Kidney (tissue), 14 donors: Measurements from ENCODE around the gene MAMLD1. TPM values are rescaled to one million over a fixed set of nuclear protein-coding genes. Genes with fewer than 3 reads are reported as not detected.

Experiments
- DNase-seq, 5 donors: peaks; one replicate each; pipeline ENCODE4 v3.0.0-alpha.2; 2013 to 2020
- FAIRE-seq: peaks from 2 replicates; lab custom pipeline; 2012; peaks lifted over from hg19 to GRCh38; lab: Jason Lieb, UNC
- H3K27ac ChIP-seq, 2 donors: one replicate each; pipeline ENCODE4 v1.7.0; 2013; ENCODE audit warnings: low read depth in 2 of 2, low read length in 2 of 2, inconsistent platforms in 1 of 2
- H3K27me3 ChIP-seq: one replicate; pipeline ENCODE4 v1.7.1; 2013; ENCODE audit warnings: low read length, inconsistent platforms; ENCODE audit not compliant: control insufficient read depth, insufficient read depth
- H3K36me3 ChIP-seq, 3 donors: one replicate each; pipeline versions ENCODE4 v1.7.0 to v1.7.1; 2013; ENCODE audit warnings: low read length in 3 of 3, control low read depth in 1 of 3, inconsistent platforms in 1 of 3; ENCODE audit not compliant: insufficient read depth in 3 of 3, control insufficient read depth in 2 of 3
- H3K4me1 ChIP-seq, 3 donors: one replicate each; pipeline versions ENCODE4 v1.7.0 to v1.7.1; 2013; ENCODE audit warnings: low read length in 3 of 3, inconsistent platforms in 1 of 3, low read depth in 1 of 3; ENCODE audit not compliant: control insufficient read depth in 2 of 3, insufficient read depth in 2 of 3
- H3K4me3 ChIP-seq, 3 donors: one replicate each; pipeline versions ENCODE4 v1.7.0 to v1.8.1; 2013; ENCODE audit warnings: low read length in 3 of 3, control low read depth in 1 of 3, inconsistent platforms in 1 of 3
- H3K9ac ChIP-seq, 3 donors: one replicate each; pipeline versions ENCODE4 v1.7.0 to v1.7.1; 2013; ENCODE audit warnings: low read length in 3 of 3, control low read depth in 1 of 3, inconsistent platforms in 1 of 3
- H3K9me3 ChIP-seq, 3 donors: one replicate each; pipeline versions ENCODE4 v1.7.0 to v1.7.1; 2013; ENCODE audit warnings: low read length in 3 of 3, control low read depth in 1 of 3, inconsistent platforms in 1 of 3; ENCODE audit not compliant: control insufficient read depth in 2 of 3, insufficient read depth in 1 of 3
- intact Hi-C: fragments of 100-400 bp; cut with DNase I; formaldehyde crosslinking; loops from one replicate; pipeline ENCODE4 v1.11.1; 2022
- polyA plus RNA-seq: library from polyadenylated mRNA; stranded (reverse); fragments of 350-450 nt; fragmentation: Illumina TruSeq; extraction: RNeasy Lipid Tissue Mini Kit (QIAGEN cat#74804); gene quantifications from one replicate; pipeline ENCODE4 v1.2.3, GENCODE V29; 2014; ENCODE audit warnings: low read depth, low replicate concordance; ENCODE audit not compliant: insufficient read depth
- total RNA-seq: library from RNA; stranded (reverse); fragmentation: NEBNext Ultra II Directional; extraction: Animal tissue kit (Norgen Biotek cat#: 25700); gene quantifications from one replicate; pipeline ENCODE4 v1.2.1, GENCODE V29; 2021
- TF ChIP-seq, protein P1 (sequence below): IDR thresholded peaks from 3 replicates; pipeline ENCODE4 v1.5.1; 2012; ENCODE audit warnings: mild to moderate bottlenecking, moderate library complexity, borderline replicate concordance; ENCODE audit not compliant: insufficient read depth; ENCODE audit errors: extremely low read depth
- donor health status: control.
- donor health status: control.
- donor health status: control.
- donor health status: control.
- donor health status: control.
- donor health status: DM: yes; HTN: yes; CAD: no.
- donor health status: Normal renal cell carcinoma (clear cell type).

MAMLD1 gene
- total and polyA plus RNA-seq, 2 donors from 2014 or later = 1.4 to 6.5 TPM

DNA sequence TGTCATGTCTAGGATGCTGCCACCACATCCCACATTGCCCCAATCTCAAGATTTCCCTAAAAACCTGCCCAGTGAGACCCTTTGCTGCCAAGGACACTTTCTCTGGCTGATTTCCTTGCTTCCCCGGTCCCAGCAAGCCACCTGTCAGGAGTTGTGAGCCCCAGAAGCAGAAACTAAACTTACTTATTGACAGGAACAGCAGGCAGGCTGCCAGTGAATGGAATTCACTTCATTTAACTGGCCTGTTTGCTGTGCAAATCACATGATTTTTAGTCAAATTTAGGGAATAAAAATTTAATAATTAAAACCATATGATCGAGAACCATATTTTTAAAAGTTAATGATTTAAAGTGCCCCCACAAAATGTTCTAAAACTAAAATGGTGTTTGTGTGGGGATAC, 48.5 kb downstream of the MAMLD1 start:
- H3K27me3 ChIP-seq = no peaks in the 10 kb centered on the region
- H3K9me3 ChIP-seq = no peaks in the 10 kb centered on the region
- H3K9ac ChIP-seq = no peak overlapping the region
- no peaks in the 10 kb centered on the region for H3K4me1 ChIP-seq
- H3K36me3 ChIP-seq = no peaks in the 10 kb centered on the region
- no peak overlapping the region for H3K27ac ChIP-seq
- DNase-seq (no peak), FAIRE-seq (no peak)
- intact Hi-C loops = no loop called here
- TF ChIP-seq, protein P1, sequence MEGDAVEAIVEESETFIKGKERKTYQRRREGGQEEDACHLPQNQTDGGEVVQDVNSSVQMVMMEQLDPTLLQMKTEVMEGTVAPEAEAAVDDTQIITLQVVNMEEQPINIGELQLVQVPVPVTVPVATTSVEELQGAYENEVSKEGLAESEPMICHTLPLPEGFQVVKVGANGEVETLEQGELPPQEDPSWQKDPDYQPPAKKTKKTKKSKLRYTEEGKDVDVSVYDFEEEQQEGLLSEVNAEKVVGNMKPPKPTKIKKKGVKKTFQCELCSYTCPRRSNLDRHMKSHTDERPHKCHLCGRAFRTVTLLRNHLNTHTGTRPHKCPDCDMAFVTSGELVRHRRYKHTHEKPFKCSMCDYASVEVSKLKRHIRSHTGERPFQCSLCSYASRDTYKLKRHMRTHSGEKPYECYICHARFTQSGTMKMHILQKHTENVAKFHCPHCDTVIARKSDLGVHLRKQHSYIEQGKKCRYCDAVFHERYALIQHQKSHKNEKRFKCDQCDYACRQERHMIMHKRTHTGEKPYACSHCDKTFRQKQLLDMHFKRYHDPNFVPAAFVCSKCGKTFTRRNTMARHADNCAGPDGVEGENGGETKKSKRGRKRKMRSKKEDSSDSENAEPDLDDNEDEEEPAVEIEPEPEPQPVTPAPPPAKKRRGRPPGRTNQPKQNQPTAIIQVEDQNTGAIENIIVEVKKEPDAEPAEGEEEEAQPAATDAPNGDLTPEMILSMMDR = no peak
- H3K4me3 ChIP-seq = no peak overlapping the region

DNA sequence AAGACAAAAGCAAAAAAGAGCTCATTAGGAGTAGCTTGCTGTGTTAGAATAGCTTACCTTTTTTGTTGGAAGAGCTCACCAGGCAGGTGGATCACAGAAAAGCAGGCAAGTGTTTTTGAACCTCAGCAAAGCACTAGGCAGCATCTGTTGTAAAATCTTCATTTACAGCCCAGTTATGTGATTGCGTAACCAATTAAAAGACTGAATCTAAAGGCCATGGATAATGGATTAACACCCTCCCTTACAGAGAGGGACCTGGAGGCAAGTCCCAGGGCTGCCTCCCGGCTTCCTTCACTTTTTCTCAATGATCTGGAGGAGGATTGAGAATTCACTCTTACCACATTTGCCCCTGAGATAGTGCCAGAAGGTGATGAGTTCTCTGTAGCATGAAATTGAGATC, 51.1 kb downstream of the MAMLD1 start:
- DNase-seq (no peak), FAIRE-seq (no peak)
- TF ChIP-seq, protein P1 = no peak
- H3K36me3 ChIP-seq = no peaks in the 10 kb centered on the region
- H3K9me3 ChIP-seq = no peaks in the 10 kb centered on the region
- no peak overlapping the region for H3K4me3 ChIP-seq
- H3K27ac ChIP-seq = no peak overlapping the region
- intact Hi-C loops = no loop called here
- no peaks in the 10 kb centered on the region for H3K27me3 ChIP-seq
- no peaks in the 10 kb centered on the region for H3K4me1 ChIP-seq
- no peak overlapping the region for H3K9ac ChIP-seq

DNA sequence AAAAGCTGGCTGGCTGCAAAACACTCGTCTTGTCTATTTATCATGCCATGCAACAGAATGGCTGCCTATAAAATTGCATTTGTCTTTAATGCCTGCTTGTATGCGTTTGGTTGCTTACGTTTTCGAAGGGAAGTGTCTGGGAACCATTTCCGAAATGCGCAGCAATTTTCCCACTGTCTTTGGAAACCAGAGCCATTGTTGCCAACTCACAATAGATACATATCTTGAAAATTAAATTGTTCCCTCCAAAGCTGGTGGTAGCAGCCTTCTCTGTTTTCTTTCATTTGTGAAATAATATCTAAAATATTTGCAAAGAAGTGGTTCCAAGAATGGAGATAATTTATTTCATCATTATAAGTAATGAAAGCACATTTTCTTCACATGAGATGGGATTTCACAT, 53.4 kb downstream of the MAMLD1 start:
- no peak for DNase-seq
- Histone ChIP-seq H3K9me3 (no peaks in the 10 kb centered on the region), H3K27me3 (no peaks in the 10 kb centered on the region), H3K27ac (no peak overlapping the region), H3K9ac (no peak overlapping the region), H3K4me1 (no peaks in the 10 kb centered on the region), H3K4me3 (no peak overlapping the region), H3K36me3 (no peaks in the 10 kb centered on the region)
- TF ChIP-seq, protein P1 = no peak
- intact Hi-C loops = no loop called here
- FAIRE-seq = no peak

DNA sequence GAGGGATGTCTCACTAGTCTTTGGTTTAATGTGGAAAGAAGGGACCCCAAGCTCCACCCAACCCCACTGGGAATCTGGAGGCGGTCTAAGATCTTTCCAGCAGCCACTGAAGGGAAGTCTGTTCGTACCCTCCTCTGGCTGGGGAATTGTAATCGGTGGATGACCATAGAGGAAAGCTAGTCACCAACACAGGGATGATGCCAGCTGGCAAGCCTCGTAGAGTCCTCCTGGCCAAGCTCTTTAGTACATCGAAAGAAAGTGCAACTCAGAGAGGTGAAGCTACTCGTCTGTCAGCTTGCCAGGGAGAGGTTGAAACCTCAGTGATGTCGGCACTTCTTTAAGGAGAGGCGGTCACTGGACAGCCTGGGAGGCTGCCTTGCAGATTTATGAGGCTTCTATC, 58.7 kb downstream of the MAMLD1 start:
- no peaks in the 10 kb centered on the region for H3K9me3 ChIP-seq
- intact Hi-C loops = no loop called here
- TF ChIP-seq, protein P1 = no peak
- H3K36me3 ChIP-seq = no peaks in the 10 kb centered on the region
- H3K4me1 ChIP-seq = no peaks in the 10 kb centered on the region
- DNase-seq (no peak), FAIRE-seq (no peak)
- H3K4me3 ChIP-seq = no peak overlapping the region
- H3K9ac ChIP-seq = no peak overlapping the region
- H3K27me3 ChIP-seq = no peaks in the 10 kb centered on the region
- H3K27ac ChIP-seq = no peak overlapping the region
